Fibroblast of mammary gland (primary cell): ENCODE data around the gene SCAMP2.
"Not testable (repeated sequence)": the region's sequence is repeated elsewhere in the genome, so short reads cannot be mapped to it uniquely, and the experiment has no call there.

ENCODE experiments used
- DNase-seq: peaks from one replicate; pipeline ENCODE4 v3.0.0-alpha.2; 2010; ENCODE audit warnings: low read depth
- H3K4me3 ChIP-seq: 2 replicates; pipeline ENCODE4 v1.5.1; 2011; ENCODE audit warnings: low read depth, mild to moderate bottlenecking, low read length, moderate library complexity; ENCODE audit not compliant: control insufficient read depth
- CTCF ChIP-seq: conservative IDR thresholded peaks from 2 replicates; pipeline ENCODE4 v1.5.1; 2011; ENCODE audit warnings: low read depth, low read length, inconsistent platforms; ENCODE audit not compliant: control insufficient read depth, insufficient read depth

SCAMP2 gene

GRCh38 chr15:74891469-74891868 lies 18.3 kb upstream of the SCAMP2 start:
- no peak for TF ChIP-seq CTCF
- no peak overlapping the region for H3K4me3 ChIP-seq
- no peak for DNase-seq

GRCh38 chr15:74890665-74890960 lies 17.4 kb upstream of the SCAMP2 start:
- TF ChIP-seq CTCF, result no peak
- peak overlapping the region; percentile 98 for H3K4me3 ChIP-seq
- no peak for DNase-seq

- H3K4me3 ChIP-seq, result peak within 1 kb of the TSS; percentile 98
- TF ChIP-seq CTCF, result no peak
- peak; percentile 67 for DNase-seq
These were observed 16.9 kb upstream of the SCAMP2 start, which contains the start of gene MPI for GRCh38 chr15:74889883-74890664. MPI (plus strand) TSS chr15:74890042; CDS start chr15:74890074, 32 bp downstream.

GRCh38 chr15:74889390-74889882 lies 16.3 kb upstream of the SCAMP2 start:
- TF ChIP-seq CTCF, result no peak
- peak overlapping the region; percentile 98 for H3K4me3 ChIP-seq
- peak; percentile 33 for DNase-seq

GRCh38 chr15:74888716-74889115 lies 15.6 kb upstream of the SCAMP2 start:
- no peak for DNase-seq
- no peak for TF ChIP-seq CTCF
- no peak overlapping the region for H3K4me3 ChIP-seq

- DNase-seq, H3K4me3 ChIP-seq: not testable (repeated sequence)
These were observed 14.5 kb upstream of the SCAMP2 start for GRCh38 chr15:74887537-74888193.

GRCh38 chr15:74885461-74885860 lies 12.3 kb upstream of the SCAMP2 start:
- no peak for TF ChIP-seq CTCF
- DNase-seq, result no peak
- no peak overlapping the region for H3K4me3 ChIP-seq
